ENCODE results near the gene CILP2. TPM values are rescaled to one million over a fixed set of nuclear protein-coding genes. Genes with fewer than 3 reads are reported as not detected.
A peak's percentile ranks its signal among the peaks of the same experiment; 100 is the strongest.

The CILP2 gene
- total and polyA plus RNA-seq, 2 of the 8 experiments (the other 6 are each of a cell fraction or from before 2014, with no cell fraction given): 4.4 to 5.8 TPM

GRCh38 chr19:19508217-19508616 is 29.8 kb upstream of the CILP2 start:
- Histone ChIP-seq H3K27me3 (replicated peaks in 1 of 4; ENCODE audit: control insufficient read depth in 3 of 4, extremely low read depth in 1 of 4, insufficient read depth in 3 of 4, low read length in 3 of 4) (no peaks in the 10 kb centered on the region), H2BK5ac (ENCODE audit: low read depth, low read length) (no peak overlapping the region), H3K79me2 (ENCODE audit: control insufficient read depth in 1 of 2, insufficient read depth in 2 of 2, low read length in 2 of 2) (no peaks in the 10 kb centered on the region), H2AFZ (ENCODE audit: low read length) (no peak overlapping the region), H3K23ac (ENCODE audit: insufficient read length) (no peak overlapping the region), H2BK12ac (ENCODE audit: low read depth, low read length) (no peak overlapping the region), H3K4me1 (replicated peaks in 1 of 4; ENCODE audit: control insufficient read depth in 3 of 4, insufficient read depth in 4 of 4, low read length in 3 of 4) (no peaks in the 10 kb centered on the region), H3K4ac (replicated peaks; ENCODE audit: insufficient read length, low read depth, low read length) (no peak overlapping the region), H3K4me2 (ENCODE audit: insufficient read depth in 1 of 2, low read depth in 2 of 2, low read length in 2 of 2) (no peak overlapping the region), H2BK20ac (ENCODE audit: low read length) (no peak overlapping the region), H2BK120ac (replicated peaks; ENCODE audit: low read depth, low read length) (no peak overlapping the region), H3K27ac (ENCODE audit: low read depth, low read length) (peak overlapping the region; percentile 10; the same call in 1 of the 2 replicates), H4K91ac (replicated peaks; ENCODE audit: insufficient read length, low read length) (no peak overlapping the region), H3K9ac (replicated peaks in 1 of 4; ENCODE audit: extremely low read depth in 1 of 4, low read depth in 3 of 4, low read length in 3 of 4) (no peak overlapping the region), H4K8ac (ENCODE audit: extremely low read depth, insufficient read depth, low read length) (no peak overlapping the region), H3K14ac (ENCODE audit: insufficient read length) (no peak overlapping the region), H4K5ac (ENCODE audit: insufficient read length, low read depth, low read length) (no peak overlapping the region), H3K4me3 (ENCODE audit: extremely low read depth in 1 of 4, insufficient read depth in 2 of 4, low read depth in 3 of 4, low read length in 4 of 4) (no peak overlapping the region), H2BK15ac (ENCODE audit: low read length) (no peak overlapping the region), H3K56ac (replicated peaks; ENCODE audit: insufficient read length, low read depth, low read length) (no peak overlapping the region), H3K36me3 (ENCODE audit: control insufficient read depth in 2 of 4, insufficient read depth in 4 of 4, low read length in 3 of 4) (peaks cover 7 to 35% (median 18%) of the 10 kb centered on the region in 4 experiments; a peak in 5 of 8 replicates), H3K79me1 (ENCODE audit: low read depth, low read length) (peaks cover 3% of the 10 kb centered on the region), H2AK5ac (ENCODE audit: low read depth, low read length) (no peak overlapping the region), H3K18ac (ENCODE audit: extremely low read depth, low read length) (no peak overlapping the region), H4K20me1 (replicated peaks in 1 of 2; ENCODE audit: control insufficient read depth in 1 of 2, insufficient read depth in 2 of 2, low read length in 2 of 2) (peaks cover 0 to 2% of the 10 kb centered on the region in 2 experiments), H3K9me3 (ENCODE audit: insufficient read depth in 2 of 2, low read depth in 1 of 2, low read length in 1 of 2) (no peaks in the 10 kb centered on the region), H3K23me2 (ENCODE audit: low read depth, low read length) (peaks cover 2% of the 10 kb centered on the region; the same call in 1 of the 2 replicates)
- POLR2A ChIA-PET (ENCODE audit: partially characterized antibody): interaction anchor here (0.6 to 1.6 kb wide), 9 partner anchors 8 to 103 kb away, joined by 3 to 6 read pairs (median 3); partner anchors contain the start of genes GATAD2A and NDUFA13
- TF ChIP-seq POLR2AphosphoS5 (IDR thresholded peaks at IDR 0.05; ENCODE audit: low read depth, low read length) (peak; percentile 43; the same call in 1 of the 2 replicates), ASH2L (IDR thresholded peaks at IDR 0.05; ENCODE audit: low read length) (no peak), POLR2A (IDR thresholded peaks at IDR 0.05; ENCODE audit: control extremely low read depth in 1 of 2, low read depth in 2 of 2, low read length in 2 of 2) (peak in 1 of 2 experiments; percentile 50; a peak in 1 of 3 replicates)
- WGBS, 2 experiments (ENCODE audit: extremely low coverage in 1 of 2, insufficient coverage in 1 of 2, insufficient read length in 1 of 2, insufficient replicate concordance in 2 of 2, low coverage in 1 of 2, low lambda C conversion rate in 2 of 2, missing lambda C conversion rate in 1 of 2): 89% methylated on average over 11 of the region's 11 CpGs; no CpG with 5 or more reads in 1 of the 2 experiments
- DNase-seq (ENCODE audit: low read depth in 1 of 2, low spot score in 2 of 2) (no peak), FAIRE-seq (no peak)
- CTCF ChIA-PET (ENCODE audit: partially characterized antibody): interaction anchor here (0.6 to 3.2 kb wide), 6 partner anchors 13 to 166 kb away, joined by 3 to 22 read pairs (median 4); no protein-coding TSS in a partner anchor

Measured in H1 (cell line).